ENCODE measurements around the gene IFNE.
A peak's percentile ranks its signal among the peaks of the same experiment; 100 is the strongest.

The IFNE gene, protein sequence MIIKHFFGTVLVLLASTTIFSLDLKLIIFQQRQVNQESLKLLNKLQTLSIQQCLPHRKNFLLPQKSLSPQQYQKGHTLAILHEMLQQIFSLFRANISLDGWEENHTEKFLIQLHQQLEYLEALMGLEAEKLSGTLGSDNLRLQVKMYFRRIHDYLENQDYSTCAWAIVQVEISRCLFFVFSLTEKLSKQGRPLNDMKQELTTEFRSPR

DNA sequence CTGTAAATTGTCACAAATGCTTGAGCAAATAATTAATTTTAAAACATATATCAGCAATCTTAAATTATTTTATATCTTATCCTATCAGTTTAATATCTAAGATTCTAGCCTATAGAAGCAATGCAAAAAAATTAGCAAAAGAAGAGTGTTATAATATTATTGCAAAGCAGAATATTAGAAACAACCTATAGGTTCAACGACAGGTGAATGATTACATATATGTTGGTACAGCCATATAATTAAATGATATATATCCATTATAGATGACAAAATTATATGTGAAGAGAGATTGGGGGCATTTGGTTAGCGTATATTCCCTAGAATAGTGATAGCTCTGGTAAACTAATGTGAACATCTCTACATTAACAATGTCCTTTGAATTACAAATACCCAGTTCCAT is at the start of gene IFNE:
Gene IFNE (minus strand): TSS at position 101 of the 400 bp plus-strand sequence. CDS start 619 bp downstream, outside the sequence.
- DNase-seq (ENCODE audit: low read depth), result no peak

DNA sequence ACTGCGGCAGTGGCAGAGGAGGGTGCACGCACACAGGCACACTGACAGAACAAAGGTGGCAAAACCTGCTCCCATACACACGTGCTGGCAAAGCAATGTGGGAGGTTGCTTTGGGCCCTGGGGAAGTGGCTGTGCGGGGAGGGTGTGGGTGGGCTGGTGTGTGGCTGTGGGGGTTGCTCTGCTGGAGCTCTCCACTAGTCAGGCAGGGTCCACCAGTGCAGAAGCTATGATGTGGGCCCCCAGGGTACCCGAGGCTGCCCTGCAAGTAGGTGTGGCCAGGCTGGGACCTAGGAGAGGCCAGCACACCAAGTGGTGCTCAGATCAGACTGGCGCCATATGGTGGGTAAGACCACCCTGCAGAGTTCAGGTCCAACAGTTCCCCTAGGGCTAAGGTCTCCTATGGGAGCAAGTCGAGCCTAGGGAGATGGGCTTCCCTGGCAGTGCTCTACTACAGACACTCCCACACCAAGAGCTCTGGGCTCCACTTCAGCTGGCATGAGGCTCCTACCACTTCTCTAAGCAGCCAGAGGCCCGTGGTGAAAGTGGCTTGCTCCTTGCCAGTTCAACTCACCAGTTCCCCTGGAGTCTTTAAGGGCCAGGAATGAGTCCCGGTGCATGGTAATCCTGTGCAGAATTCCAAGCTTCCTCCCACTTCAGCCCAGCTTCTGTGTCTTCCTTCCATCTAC is 46.2 kb upstream of the IFNE start:
- no peak for DNase-seq (ENCODE audit: low read depth)

DNA sequence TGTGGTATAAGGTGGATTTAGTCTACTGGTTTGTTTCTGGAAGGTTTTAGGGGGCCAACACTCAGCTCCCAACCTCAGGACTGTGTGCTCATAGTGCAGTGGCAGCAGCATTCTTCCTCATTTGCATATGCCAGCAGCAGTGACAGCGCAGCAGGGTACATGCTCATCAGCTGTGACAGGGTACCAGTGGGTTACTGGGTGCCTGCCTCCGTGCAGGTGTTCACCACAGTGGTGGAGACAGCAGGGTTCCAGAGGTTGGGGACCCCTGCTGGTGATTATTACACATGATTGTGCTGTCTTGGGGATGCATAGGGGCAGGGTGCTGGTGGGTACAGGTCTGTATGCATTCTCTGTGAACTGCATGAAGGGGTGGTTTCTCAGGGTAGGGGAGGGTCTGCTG is 45.5 kb upstream of the IFNE start:
- no peak for DNase-seq (ENCODE audit: low read depth)

DNA sequence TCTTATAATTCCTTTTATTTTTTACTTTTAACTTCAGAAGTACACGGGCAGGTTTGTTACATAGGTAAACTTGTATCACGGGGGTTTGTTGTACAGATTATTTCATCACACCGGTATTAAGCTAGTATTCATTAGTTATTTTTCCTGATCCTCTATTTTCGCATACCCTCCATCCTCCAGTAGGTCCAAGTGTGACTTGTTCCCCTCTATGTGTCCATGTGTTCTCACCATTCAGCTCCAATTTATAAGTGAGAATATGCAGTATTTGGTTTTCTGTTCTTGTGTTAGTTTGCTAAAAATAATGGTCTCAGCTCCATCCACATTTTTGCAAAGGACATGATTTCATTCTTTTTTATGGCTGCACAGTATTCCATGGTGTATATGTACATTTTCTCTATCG is 43.1 kb upstream of the IFNE start:
- no peak for DNase-seq (ENCODE audit: low read depth)

DNA sequence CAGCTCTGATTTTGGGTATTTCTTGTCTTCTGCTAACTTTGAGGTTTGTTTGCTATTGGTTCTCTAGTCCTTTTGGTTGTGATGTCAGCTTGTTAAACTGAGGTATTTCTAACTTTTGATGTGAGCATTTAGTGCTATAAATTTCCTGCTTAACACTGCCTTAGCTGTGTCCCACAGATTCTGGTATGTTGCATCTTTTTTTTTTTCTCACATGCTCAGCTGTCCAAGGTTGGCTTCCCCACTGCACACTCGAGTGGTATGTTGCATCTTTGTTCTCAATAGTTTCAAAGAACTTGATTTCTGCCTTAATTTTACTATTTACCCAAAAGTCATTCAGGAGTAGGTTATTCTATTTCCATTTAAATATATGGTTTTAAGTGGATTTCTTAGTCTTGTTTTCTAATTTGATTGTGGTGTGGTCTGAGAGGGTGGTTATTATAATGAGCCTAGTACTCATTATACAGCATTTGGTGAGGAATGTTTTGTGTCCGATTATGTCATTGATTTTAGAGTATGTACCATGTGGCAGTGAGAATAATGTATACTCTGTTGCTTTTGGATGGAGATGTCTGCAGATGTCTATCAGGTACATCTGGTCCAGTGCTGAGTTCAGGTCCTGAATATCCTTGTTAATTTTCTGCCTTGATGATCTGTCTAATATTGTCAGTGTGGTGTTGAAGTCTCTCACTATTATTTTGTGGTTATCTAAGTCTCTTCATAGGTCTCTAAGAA is 42.2 kb upstream of the IFNE start:
- no peak for DNase-seq (ENCODE audit: low read depth)

DNA sequence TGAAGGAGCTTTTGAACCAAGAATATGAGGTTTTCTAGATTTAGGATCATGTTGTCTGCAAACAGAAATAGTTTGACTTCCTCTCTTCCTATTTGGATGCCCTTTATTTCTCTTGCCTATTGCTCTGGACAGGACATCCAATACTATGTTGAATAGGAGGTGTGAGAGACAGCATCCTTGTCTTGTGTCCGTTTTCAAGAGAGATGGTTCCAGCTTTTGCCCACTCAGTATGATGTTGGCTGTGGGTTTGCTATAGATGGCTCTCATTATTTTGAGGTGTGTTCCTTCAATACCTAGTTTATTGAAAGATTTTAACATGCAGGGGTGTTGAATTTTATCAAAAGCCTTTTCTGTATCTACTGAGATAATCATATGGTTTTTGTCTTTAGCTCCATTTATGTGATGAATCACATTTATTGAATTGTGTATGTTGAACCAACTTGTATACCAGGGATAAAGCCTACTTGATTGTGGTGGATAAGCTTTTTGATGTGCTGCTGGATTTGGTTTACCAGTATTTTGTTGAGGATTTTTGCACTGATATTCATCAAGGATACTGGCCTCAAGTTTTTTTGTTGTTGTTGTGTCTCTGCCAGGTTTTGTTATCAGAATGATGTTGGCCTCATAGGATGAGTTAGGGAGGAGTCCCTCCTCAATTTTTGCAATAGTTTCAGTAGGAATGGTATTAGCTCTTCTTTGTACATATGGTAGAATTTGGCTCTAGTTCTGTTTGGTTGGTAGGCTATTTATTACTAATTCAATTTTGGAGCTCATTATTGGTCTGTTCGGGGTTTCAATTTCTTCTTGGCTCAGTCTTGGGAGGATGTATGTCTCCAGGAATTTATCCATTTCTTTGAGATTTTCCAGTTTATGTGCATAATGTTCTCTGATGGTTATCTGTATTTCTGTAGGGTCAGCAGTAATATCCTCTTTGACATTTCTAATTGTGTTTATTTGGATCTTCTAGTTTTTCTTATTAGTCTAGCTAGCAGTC is 41.2 kb upstream of the IFNE start:
- DNase-seq (ENCODE audit: low read depth), result no peak

DNA sequence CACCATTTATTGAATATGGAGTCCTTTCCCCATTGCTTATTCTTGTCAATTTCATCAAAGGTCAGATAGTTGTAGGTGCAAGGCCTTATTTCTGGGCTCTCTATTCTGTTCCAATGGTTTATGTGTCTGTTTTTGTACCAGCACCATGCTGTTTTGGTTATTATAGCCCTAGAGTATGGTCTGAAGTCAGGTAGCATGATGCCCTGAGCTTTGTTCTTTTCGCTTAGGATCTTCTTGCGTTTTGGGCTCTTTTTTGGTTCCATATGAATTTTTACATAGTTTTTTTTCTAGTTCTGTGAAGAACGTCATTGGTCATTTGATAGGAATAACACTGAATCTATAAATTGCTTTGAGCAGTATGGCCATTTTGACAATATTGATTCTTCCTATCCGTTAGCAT is 40.2 kb upstream of the IFNE start:
- DNase-seq (ENCODE audit: low read depth), result no peak

DNA sequence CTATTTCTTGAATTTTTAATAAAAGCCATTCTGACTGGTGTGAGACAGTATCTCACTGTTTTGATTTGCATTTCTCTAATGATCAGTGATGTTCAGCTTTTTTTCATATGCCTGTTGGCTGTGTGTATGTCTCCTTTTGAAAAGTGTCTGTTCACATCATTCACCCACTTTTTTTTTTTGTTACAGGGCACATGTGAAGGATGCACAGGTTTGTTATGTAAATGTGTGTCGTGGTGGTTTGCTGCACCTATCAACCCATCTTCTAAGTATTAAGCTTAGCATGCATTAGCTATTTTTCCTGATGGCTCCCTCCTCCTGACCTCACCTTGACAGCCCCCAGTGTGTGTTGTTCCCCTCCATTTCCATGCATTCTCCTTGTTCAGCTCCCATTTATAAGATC is 39.3 kb upstream of the IFNE start:
- no peak for DNase-seq (ENCODE audit: low read depth)

DNA sequence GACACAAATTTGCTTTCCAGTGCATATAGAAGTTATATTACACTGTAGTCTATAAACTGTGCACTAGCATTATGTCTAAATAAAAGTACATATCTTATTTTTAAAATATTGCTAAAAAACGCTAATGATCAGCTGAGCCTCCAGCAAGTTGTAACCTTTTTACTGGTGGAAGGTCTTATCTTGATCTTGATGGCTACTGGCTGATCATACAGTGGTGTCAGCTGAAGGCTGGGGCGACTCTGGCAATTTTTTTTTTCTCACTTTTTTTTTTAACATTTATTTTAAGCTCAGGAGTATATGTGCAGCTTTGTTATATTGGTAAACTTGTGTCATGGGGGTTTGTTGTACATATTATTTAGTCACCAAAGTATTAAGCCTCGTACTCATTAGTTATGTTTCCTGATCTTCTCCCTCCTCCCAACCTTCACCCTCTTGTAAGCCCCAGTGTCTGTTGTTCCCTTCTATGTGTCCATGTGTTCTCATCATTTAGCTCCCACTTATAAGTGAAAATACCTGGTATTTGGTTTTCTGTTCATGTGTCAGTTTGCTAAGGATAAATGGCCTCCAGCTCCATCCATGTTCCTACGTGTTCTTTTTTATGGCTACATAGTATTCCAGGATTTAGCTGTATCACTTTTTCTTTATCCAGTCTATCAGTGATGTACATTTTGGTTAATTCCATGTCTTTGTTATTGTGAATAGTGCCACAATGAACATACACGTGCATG is 38.6 kb upstream of the IFNE start:
- no peak for DNase-seq (ENCODE audit: low read depth)

DNA sequence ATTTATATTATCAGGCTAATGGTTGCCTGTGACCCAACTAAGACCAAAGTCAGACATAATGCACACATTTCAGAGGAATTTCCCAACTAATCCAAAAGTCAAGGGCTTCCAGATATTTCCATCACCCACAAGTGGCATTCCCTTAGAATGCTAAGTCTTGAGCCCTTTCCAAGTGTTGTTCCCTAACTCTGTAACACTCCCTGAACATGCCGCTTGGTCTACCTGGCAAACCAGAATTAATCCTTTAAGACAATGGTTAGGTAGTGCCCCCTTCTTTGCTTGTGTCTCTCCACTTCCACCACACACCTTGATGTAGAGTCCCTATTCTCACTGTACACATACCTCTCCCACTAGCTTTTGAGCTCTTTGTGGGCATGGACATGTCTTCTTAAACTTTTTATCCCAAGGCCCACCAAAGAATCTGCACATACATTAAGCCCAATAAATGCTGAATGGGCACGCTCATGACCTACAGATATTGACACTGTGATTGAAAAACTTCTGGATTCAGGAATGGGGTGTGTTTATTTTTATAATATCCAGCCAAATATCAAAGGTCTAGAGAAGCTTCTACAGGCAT is 37.8 kb upstream of the IFNE start:
- DNase-seq (ENCODE audit: low read depth), result no peak

DNA sequence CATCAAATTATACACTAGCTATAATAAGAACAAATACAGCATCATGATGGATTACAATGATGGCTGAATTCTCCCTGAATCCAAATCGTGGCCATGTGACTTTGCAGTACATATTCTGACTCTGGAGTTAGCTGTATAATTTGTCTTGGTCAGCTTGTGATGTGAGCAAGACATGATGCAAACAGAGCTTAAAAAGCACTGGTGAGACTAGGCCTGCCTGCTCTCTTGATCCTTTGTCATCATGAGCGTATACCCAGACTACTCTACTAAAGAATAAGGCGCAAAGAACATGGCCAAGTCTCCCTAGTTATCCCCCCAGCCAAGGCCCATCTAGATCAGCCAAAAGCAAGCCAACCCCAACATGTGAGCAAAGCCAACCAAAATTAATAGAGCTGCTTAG is 34.7 kb upstream of the IFNE start:
- DNase-seq (ENCODE audit: low read depth), result no peak

DNA sequence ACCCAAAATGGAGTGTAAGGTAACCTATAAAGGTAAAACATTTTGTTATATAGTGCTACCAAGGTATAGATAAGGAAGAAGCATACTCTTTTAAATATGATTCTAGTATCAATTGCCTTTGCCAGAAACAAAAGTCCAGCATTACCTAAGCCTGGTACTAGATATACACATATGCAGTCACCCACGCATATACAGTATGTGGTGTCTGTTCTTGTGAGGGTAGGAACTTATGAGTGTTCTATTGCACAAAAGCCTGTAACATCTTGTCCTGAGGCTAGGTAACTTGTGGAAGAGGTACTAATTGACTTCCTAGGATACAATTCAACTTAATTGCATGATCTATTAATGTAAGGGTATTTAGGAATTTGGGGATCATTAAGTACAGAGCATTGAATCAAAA is 31.3 kb upstream of the IFNE start:
- DNase-seq (ENCODE audit: low read depth), result no peak

DNA sequence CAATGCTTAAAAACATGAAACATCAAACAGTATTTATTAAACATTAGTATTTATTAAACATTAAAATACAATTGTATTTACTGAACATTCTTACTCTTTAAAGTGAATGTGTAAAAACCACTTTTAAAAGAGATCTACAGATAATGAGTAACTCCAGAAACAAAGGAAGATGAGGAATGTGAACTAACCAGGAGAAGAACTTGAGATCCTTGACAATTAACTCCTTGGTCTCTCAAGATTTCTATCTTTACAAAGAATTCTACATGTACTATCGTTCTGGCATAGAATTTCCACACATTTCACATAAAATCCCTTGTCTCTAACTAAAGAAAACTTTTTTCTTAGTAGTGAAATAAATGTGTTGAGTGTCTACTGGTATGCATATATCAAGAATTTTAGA is 28.7 kb upstream of the IFNE start:
- DNase-seq (ENCODE audit: low read depth), result no peak

DNA sequence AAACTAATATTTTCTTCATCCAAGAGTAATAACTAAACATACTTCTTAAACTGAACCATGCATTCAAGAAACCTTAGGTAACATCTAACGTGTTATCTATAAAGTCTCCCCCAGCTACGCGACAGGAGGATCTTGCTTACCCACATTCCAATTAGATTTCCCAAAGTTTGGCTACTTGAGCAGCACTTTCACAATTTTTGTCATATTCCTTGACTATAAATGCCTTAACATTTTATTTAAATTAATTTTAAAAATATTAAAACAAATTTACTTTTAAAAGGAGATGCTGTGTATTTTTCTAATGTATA is 25.3 kb upstream of the IFNE start:
- no peak for DNase-seq (ENCODE audit: low read depth)

DNA sequence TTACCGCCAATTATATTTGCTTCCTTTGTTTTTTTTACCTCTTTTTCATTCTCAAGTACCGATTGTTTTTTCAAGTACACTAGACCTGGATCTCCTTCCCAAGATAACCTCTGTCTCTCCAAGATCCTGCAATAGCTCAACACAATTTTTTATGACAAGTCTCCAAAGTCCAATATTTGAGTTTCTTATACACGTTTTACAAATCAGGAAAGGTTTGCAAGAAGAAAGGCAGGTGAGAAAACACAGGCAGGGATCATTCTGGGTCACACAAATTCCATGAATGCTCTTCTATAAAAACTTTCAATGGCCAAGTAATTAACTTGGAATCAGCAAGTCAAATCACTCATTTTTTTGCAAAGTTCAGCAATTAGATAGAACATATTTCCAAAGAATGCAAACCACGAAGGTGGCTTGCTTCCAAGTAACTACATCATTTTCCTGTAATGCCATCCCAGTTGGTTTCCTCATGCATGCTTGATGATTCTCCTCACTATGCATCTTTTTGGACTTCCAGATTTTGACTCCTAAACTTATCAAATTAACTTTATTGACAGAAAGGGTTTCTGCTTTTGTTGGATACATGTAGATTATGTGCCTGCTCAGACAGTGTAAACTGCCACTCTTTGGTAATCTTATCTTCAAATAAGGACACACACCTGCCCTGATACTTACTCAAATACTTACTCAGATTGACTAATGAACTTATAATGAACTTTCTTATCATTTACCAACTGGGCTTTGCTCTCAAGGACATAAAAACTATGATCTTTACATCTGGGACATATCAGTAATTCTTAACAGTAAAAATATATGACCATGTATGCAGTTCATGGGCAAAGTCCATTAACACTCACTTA is 24.7 kb upstream of the IFNE start:
- peak; percentile 97 for DNase-seq (ENCODE audit: low read depth)

DNA sequence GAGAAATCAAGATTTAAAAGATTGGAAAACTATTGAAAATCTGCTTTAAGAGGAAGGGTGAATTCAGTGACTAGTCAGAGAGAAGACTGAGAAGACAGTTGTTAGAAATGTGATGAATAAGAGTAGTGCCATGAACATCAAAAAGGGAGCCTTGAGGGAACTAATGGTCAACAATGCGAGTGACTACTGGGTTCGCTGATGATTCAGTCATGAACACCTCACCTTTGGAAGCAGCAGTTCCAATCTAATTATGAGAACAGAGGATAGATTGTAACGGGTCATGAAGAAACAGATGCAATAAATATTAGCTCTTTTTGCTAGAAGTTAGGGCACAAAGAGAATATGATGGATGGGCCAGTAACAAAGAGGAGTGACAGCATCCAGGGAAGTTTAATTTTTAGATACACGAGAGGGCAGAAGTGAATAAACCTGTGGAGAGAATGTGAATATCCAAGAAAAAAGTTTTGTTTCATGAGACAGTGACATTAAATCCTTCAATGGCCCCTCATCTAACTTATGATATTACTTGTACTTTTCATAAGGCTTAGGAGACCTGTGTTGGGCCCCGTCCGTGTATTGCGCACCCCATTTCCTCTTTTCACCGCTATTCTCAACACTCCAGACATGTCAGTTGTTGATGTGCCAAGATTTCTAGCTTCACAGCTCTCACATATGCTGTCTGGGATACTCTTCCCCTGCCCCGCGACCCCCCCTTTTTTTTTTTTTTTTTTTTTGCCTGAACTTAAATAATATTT is 23.5 kb upstream of the IFNE start:
- DNase-seq (ENCODE audit: low read depth), result no peak

DNA sequence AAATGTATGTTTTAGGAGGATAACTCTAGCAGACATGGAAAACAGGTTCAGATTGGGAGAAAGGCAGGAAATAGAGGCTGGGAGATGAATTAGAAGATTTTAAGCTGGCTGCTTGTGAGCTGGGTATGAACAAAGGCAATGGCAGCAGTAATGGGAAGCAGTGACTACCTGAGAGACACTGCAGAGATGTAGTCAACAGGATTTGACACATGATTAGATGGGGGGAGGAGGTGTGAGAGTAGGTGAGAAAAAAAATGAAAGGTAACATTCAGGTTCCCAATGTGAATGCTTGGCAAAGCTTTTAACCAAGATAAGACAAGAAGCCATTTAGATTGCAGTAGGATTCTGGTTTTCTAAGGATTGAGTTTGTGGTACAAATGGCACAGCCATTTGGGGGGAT is 22.8 kb upstream of the IFNE start:
- DNase-seq (ENCODE audit: low read depth), result no peak

DNA sequence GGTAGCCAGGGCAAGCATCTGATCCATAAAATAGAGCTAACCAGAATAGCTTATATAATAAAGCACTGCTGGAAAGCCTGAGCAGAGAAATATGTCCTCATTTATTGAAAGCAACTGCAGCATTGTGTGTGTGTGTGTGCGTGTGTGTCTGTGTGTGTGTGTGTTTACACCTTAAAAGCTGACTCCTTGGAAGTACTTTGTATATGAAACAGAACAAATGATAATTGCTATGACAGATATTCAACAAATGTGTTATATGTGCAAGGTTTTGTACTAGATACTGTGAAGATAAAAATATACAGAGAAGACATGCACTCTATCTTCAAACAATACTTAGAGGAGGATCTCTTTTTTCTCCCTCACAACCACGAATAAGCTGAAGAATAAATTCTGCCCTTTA is 22.0 kb upstream of the IFNE start:
- no peak for DNase-seq (ENCODE audit: low read depth)

DNA sequence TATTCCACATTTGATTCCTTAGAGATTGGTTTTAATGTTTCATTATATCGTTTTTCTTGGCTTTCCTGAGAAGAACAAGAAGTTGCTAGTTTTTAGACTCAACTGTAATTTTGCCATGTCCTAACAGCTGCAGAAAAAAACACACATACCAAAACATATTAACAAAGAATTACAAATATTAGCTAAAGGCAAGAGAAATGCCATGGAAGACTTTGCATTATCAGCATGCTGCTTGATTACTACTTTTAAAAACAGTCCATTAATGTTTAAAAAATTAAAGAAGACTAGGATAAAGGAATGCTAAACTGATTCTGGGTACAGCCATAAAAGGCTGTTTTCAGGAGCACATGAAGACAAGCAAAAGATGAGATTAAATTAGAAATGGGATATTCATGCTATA is 20.5 kb upstream of the IFNE start:
- no peak for DNase-seq (ENCODE audit: low read depth)

DNA sequence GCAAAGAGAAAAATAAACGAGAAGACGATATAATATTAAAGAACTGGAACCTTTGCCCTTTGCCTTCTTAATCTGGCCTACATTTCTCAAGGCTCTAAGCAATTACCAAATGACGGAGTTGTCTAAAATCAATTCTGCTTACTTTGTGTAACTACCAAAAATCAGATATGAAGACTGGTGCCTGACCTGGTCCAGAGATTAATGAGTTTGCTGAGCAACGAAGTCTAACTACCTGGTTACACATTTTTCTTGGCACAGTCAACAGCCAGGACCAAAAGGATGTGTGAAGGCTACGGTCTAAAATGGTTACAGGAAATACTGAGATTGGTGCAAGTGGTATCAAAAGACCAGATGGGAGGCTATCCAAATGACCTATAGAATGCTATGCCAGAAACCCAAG is 17.8 kb upstream of the IFNE start:
- DNase-seq (ENCODE audit: low read depth), result no peak
